ENCODE results near the gene TMBIM1. TPM values are rescaled to one million over a fixed set of nuclear protein-coding genes. Genes with fewer than 3 reads are reported as not detected.

The TMBIM1 gene
- total RNA-seq, 1 donor from 2014 or later = 73.7 TPM

GRCh38 chr2:218294430-218295022 lies 2.2 kb upstream of the TMBIM1 start:
- intact Hi-C loops (cut with micrococcal nuclease) = loop anchor here (5.0 kb wide), 1 partner anchor 73 kb away; no protein-coding TSS in a partner anchor
- no peak overlapping the region for H3K27ac Mint-ChIP-seq
- H3K9me3 Mint-ChIP-seq = no peaks in the 10 kb centered on the region
- H3K4me1 Mint-ChIP-seq (ENCODE audit: low read depth) = peaks cover 35% of the 10 kb centered on the region
- no peak for DNase-seq (ENCODE audit: low spot score)
- H3K36me3 Mint-ChIP-seq (ENCODE audit: low read depth) = peaks cover 9% of the 10 kb centered on the region
- H3K27me3 Mint-ChIP-seq (ENCODE audit: low read depth) = no peaks in the 10 kb centered on the region
- no peak overlapping the region for H3K4me3 Mint-ChIP-seq (ENCODE audit: low read depth)

- peak overlapping the region; percentile 37 for H3K4me3 Mint-ChIP-seq (ENCODE audit: low read depth)
- H3K27me3 Mint-ChIP-seq (ENCODE audit: low read depth) = no peaks in the 10 kb centered on the region
- no peaks in the 10 kb centered on the region for H3K9me3 Mint-ChIP-seq
- no peak overlapping the region for H3K27ac Mint-ChIP-seq
- intact Hi-C loops (cut with micrococcal nuclease) = loop anchor here (5.0 kb wide), 1 partner anchor 73 kb away; no protein-coding TSS in a partner anchor
- DNase-seq (ENCODE audit: low spot score) = no peak
- peaks cover 12% of the 10 kb centered on the region for H3K36me3 Mint-ChIP-seq (ENCODE audit: low read depth)
- H3K4me1 Mint-ChIP-seq (ENCODE audit: low read depth) = peaks cover 40% of the 10 kb centered on the region
Observed at GRCh38 chr2:218293715-218294429, 1.6 kb upstream of the TMBIM1 start.

GRCh38 chr2:218291318-218292047 lies 820 bp downstream of the TMBIM1 start:
- DNase-seq (ENCODE audit: low spot score) = no peak
- Mint-ChIP-seq H3K4me3 (ENCODE audit: low read depth) (peak overlapping the region; percentile 87), H3K27ac (peak overlapping the region; percentile 93), H3K36me3 (ENCODE audit: low read depth) (peaks cover 20% of the 10 kb centered on the region), H3K9me3 (no peaks in the 10 kb centered on the region), H3K4me1 (ENCODE audit: low read depth) (peaks cover 58% of the 10 kb centered on the region), H3K27me3 (ENCODE audit: low read depth) (no peaks in the 10 kb centered on the region)
- intact Hi-C loops (cut with micrococcal nuclease) = loop anchor here (5.0 kb wide), 1 partner anchor 76 kb away; no protein-coding TSS in a partner anchor

GRCh38 chr2:218290316-218291261 lies 1.7 kb downstream of the TMBIM1 start:
- peak overlapping the region; percentile 93 for H3K27ac Mint-ChIP-seq
- H3K36me3 Mint-ChIP-seq (ENCODE audit: low read depth) = peaks cover 23% of the 10 kb centered on the region
- DNase-seq (ENCODE audit: low spot score) = peak; percentile 42
- H3K27me3 Mint-ChIP-seq (ENCODE audit: low read depth) = no peaks in the 10 kb centered on the region
- H3K9me3 Mint-ChIP-seq = no peaks in the 10 kb centered on the region
- intact Hi-C loops (cut with micrococcal nuclease) = loop anchor here (1.0 to 5.0 kb wide), 2 partner anchors 11 to 77 kb away; no protein-coding TSS in a partner anchor
- H3K4me1 Mint-ChIP-seq (ENCODE audit: low read depth) = peaks cover 65% of the 10 kb centered on the region
- H3K4me3 Mint-ChIP-seq (ENCODE audit: low read depth) = peak overlapping the region; percentile 87

GRCh38 chr2:218289639-218290315 lies 2.5 kb downstream of the TMBIM1 start:
- H3K4me1 Mint-ChIP-seq (ENCODE audit: low read depth) = peaks cover 69% of the 10 kb centered on the region
- peak overlapping the region; percentile 93 for H3K27ac Mint-ChIP-seq
- H3K9me3 Mint-ChIP-seq = no peaks in the 10 kb centered on the region
- intact Hi-C loops (cut with micrococcal nuclease) = loop anchor here (1.0 to 10.0 kb wide), 4 partner anchors 12 to 605 kb away; partner anchors contain the start of genes BCS1L and ZNF142
- H3K4me3 Mint-ChIP-seq (ENCODE audit: low read depth) = peak overlapping the region; percentile 87
- no peaks in the 10 kb centered on the region for H3K27me3 Mint-ChIP-seq (ENCODE audit: low read depth)
- H3K36me3 Mint-ChIP-seq (ENCODE audit: low read depth) = peaks cover 29% of the 10 kb centered on the region
- no peak for DNase-seq (ENCODE audit: low spot score)

- peaks cover 40% of the 10 kb centered on the region for H3K36me3 Mint-ChIP-seq (ENCODE audit: low read depth)
Observed at GRCh38 chr2:218286570-218287459, 5.5 kb downstream of the TMBIM1 start.

GRCh38 chr2:218285604-218286003 lies 6.7 kb downstream of the TMBIM1 start:
- no peak for DNase-seq (ENCODE audit: low spot score)
- intact Hi-C loops (cut with micrococcal nuclease) = loop anchor here (1.0 to 10.0 kb wide), 6 partner anchors 15 to 609 kb away; partner anchors contain the start of genes AAMP, BCS1L, CNOT9 and PNKD
- Mint-ChIP-seq H3K36me3 (ENCODE audit: low read depth) (peaks cover 46% of the 10 kb centered on the region), H3K9me3 (no peaks in the 10 kb centered on the region), H3K27me3 (ENCODE audit: low read depth) (no peaks in the 10 kb centered on the region), H3K4me1 (ENCODE audit: low read depth) (peaks cover 60% of the 10 kb centered on the region), H3K27ac (peak overlapping the region; percentile 98), H3K4me3 (ENCODE audit: low read depth) (peak overlapping the region; percentile 85)

More at GRCh38 chr2:218286570-218287459, 5.5 kb downstream of the TMBIM1 start:
- Mint-ChIP-seq H3K27ac (peak overlapping the region; percentile 98), H3K27me3 (ENCODE audit: low read depth) (no peaks in the 10 kb centered on the region), H3K4me3 (ENCODE audit: low read depth) (peak overlapping the region; percentile 85), H3K9me3 (no peaks in the 10 kb centered on the region), H3K4me1 (ENCODE audit: low read depth) (peaks cover 69% of the 10 kb centered on the region)
- intact Hi-C loops (cut with micrococcal nuclease) = loop anchor here (1.0 to 10.0 kb wide), 7 partner anchors 17 to 608 kb away; partner anchors contain the start of genes AAMP, BCS1L, CNOT9 and PNKD
- peak; percentile 82 for DNase-seq (ENCODE audit: low spot score)

GRCh38 chr2:218284106-218284811 lies 8.0 kb downstream of the TMBIM1 start:
- DNase-seq (ENCODE audit: low spot score) = peak; percentile 54
- H3K27ac Mint-ChIP-seq = peak overlapping the region; percentile 98
- peak overlapping the region; percentile 30 for H3K4me3 Mint-ChIP-seq (ENCODE audit: low read depth)
- H3K36me3 Mint-ChIP-seq (ENCODE audit: low read depth) = peaks cover 48% of the 10 kb centered on the region
- no peaks in the 10 kb centered on the region for H3K27me3 Mint-ChIP-seq (ENCODE audit: low read depth)
- intact Hi-C loops (cut with micrococcal nuclease) = loop anchor here (10.0 kb wide), 2 partner anchors 371 to 611 kb away; partner anchors contain the start of genes BCS1L and ZNF142
- H3K4me1 Mint-ChIP-seq (ENCODE audit: low read depth) = peaks cover 48% of the 10 kb centered on the region
- no peaks in the 10 kb centered on the region for H3K9me3 Mint-ChIP-seq

GRCh38 chr2:218282173-218282991 lies 9.9 kb downstream of the TMBIM1 start:
- intact Hi-C loops (cut with micrococcal nuclease) = loop anchor here (10.0 kb wide), 2 partner anchors 372 to 612 kb away; partner anchors contain the start of genes BCS1L and ZNF142
- H3K4me3 Mint-ChIP-seq (ENCODE audit: low read depth) = no peak overlapping the region

More at GRCh38 chr2:218282173-218282991, 9.9 kb downstream of the TMBIM1 start:
- DNase-seq (ENCODE audit: low spot score) = no peak
- peak overlapping the region; percentile 55 for H3K27ac Mint-ChIP-seq
- peaks cover 46% of the 10 kb centered on the region for H3K36me3 Mint-ChIP-seq (ENCODE audit: low read depth)
- no peaks in the 10 kb centered on the region for H3K9me3 Mint-ChIP-seq
- peaks cover 35% of the 10 kb centered on the region for H3K4me1 Mint-ChIP-seq (ENCODE audit: low read depth)
- no peaks in the 10 kb centered on the region for H3K27me3 Mint-ChIP-seq (ENCODE audit: low read depth)
